ENCODE results near the gene ISYNA1. TPM values are rescaled to one million over a fixed set of nuclear protein-coding genes. Genes with fewer than 3 reads are reported as not detected.

ISYNA1 gene
- total and polyA plus RNA-seq, 2 donors (not counting 1 experiment from before 2014, with no cell fraction given) = 22.6 to 28.3 TPM

DNA sequence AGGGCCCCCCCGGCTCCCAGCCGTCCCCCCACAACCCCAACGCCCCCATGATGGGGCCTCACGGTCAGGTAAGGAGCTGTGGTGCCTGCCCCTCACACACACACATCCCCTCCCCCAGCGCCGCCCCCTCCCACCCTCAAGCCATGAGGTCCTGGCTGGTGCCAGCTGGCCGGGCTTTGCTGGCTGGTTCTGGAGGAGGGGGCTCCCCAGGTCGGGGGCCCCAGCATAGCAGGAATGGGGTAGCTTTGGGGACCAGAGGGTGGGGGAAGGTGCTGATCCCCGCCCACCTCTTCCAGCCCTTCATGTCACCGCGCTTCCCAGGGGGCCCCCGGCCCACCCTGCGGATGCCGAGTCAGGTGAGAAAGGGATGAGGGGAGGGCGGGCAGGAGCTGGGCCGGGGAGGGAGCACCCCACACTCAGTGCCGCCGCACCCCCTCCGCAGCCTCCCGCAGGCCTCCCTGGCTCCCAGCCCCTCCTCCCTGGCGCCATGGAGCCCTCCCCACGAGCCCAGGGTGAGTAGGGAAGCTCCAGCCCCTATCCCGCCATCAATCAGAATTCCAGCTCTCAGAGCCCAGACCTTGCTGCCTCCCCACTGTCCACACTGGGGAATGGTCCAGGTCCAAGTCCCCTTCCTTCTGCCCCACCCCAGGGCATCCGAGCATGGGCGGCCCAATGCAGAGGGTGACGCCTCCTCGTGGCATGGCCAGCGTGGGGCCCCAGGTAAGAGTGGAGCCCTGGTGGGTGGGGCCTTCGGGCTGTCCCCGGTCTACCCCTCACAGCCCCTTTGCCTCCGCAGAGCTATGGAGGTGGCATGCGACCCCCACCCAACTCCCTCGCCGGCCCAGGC lies 6.4 kb downstream of the ISYNA1 start:
- WGBS (ENCODE audit: insufficient coverage) = 91% methylated on average over 13 of the region's 34 CpGs
- ChIA-PET CTCF (interaction anchor here (0.7 to 3.4 kb wide), 3 partner anchors 12 to 152 kb away, joined by 3 to 13 read pairs (median 4); partner anchors contain the start of gene SSBP4), POLR2A (interaction anchor here (0.6 to 1.0 kb wide), 3 partner anchors 10 to 261 kb away, joined by 3 to 12 read pairs (median 6); no protein-coding TSS in a partner anchor)
- H3K9ac ChIP-seq (ENCODE audit: low read length) = no peak overlapping the region
- no peak overlapping the region for H3K4me3 ChIP-seq (ENCODE audit: control extremely low read depth in 1 of 5, extremely low read depth in 1 of 5, insufficient read depth in 1 of 5, low read depth in 2 of 5, low read length in 4 of 5)
- peaks cover 31% of the 10 kb centered on the region for H4K20me1 ChIP-seq (ENCODE audit: control insufficient read depth, insufficient read depth, low read length, poor library complexity, severe bottlenecking)
- intact Hi-C loops (cut with micrococcal nuclease) = no loop called here
- H3K9me3 ChIP-seq (ENCODE audit: control extremely low read depth in 1 of 3, control insufficient read depth in 2 of 3, insufficient read depth in 1 of 3, low read length in 2 of 3) = no peaks in the 10 kb centered on the region
- H3K4me3 Mint-ChIP-seq = peak overlapping the region; percentile 66
- no peak overlapping the region for H3K27ac Mint-ChIP-seq
- H3K4me2 ChIP-seq (replicated peaks; ENCODE audit: low read depth, low read length, poor library complexity, severe bottlenecking) = peak overlapping the region; percentile 98
- H2AFZ ChIP-seq (ENCODE audit: insufficient read depth, low read depth, low read length, poor library complexity, severe bottlenecking) = no peak overlapping the region
- no peaks in the 10 kb centered on the region for H3K36me3 ChIP-seq (replicated peaks in 1 of 2; ENCODE audit: control extremely low read depth in 1 of 2, control insufficient read depth in 1 of 2, extremely low read depth in 1 of 2, insufficient read depth in 2 of 2, low read length in 1 of 2)
- H3K4me1 ChIP-seq (ENCODE audit: control insufficient read depth in 2 of 2, insufficient read depth in 2 of 2, low read length in 2 of 2) = peaks cover 38 to 54% of the 10 kb centered on the region in 2 donors
- no peaks in the 10 kb centered on the region for H3K27me3 ChIP-seq (replicated peaks in 1 of 4; ENCODE audit: control extremely low read depth in 1 of 4, control insufficient read depth in 3 of 4, insufficient read depth in 4 of 4, low read length in 3 of 4)
- H3K27me3 Mint-ChIP-seq = no peaks in the 10 kb centered on the region
- H3K9me3 Mint-ChIP-seq (ENCODE audit: insufficient read depth) = no peaks in the 10 kb centered on the region
- H3K4me1 Mint-ChIP-seq = peaks cover 35% of the 10 kb centered on the region
- peak; percentile 41 for DNase-seq
- ATAC-seq (ENCODE audit: low read depth) = no peak
- no peak overlapping the region for H3K27ac ChIP-seq (ENCODE audit: low read length in 2 of 2)
- peaks cover 10% of the 10 kb centered on the region for H3K79me2 ChIP-seq (ENCODE audit: control insufficient read depth, insufficient read depth, low read length)
- TF ChIP-seq CTCF (IDR thresholded peaks at IDR 0.05) (no peak), EZH2 (IDR thresholded peaks at IDR 0.05; ENCODE audit: borderline replicate concordance, insufficient read depth, low read depth, low read length, poor library complexity, severe bottlenecking) (no peak)
